ENCODE data around the gene JARID2. TPM values are rescaled to one million over a fixed set of nuclear protein-coding genes. Genes with fewer than 3 reads are reported as not detected.

The JARID2 gene
- total RNA-seq, 2 donors from 2014 or later = 3.6 to 4.6 TPM

- TF ChIP-seq POLR2A (IDR thresholded peaks at IDR 0.05) = no peak
- TF ChIP-seq, protein P1, sequence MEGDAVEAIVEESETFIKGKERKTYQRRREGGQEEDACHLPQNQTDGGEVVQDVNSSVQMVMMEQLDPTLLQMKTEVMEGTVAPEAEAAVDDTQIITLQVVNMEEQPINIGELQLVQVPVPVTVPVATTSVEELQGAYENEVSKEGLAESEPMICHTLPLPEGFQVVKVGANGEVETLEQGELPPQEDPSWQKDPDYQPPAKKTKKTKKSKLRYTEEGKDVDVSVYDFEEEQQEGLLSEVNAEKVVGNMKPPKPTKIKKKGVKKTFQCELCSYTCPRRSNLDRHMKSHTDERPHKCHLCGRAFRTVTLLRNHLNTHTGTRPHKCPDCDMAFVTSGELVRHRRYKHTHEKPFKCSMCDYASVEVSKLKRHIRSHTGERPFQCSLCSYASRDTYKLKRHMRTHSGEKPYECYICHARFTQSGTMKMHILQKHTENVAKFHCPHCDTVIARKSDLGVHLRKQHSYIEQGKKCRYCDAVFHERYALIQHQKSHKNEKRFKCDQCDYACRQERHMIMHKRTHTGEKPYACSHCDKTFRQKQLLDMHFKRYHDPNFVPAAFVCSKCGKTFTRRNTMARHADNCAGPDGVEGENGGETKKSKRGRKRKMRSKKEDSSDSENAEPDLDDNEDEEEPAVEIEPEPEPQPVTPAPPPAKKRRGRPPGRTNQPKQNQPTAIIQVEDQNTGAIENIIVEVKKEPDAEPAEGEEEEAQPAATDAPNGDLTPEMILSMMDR (IDR thresholded peaks at IDR 0.05) = no peak
- H3K27ac ChIP-seq = no peak overlapping the region
- no peaks in the 10 kb centered on the region for H3K36me3 ChIP-seq (replicated peaks in 1 of 2; ENCODE audit: insufficient read depth in 1 of 2, low read depth in 2 of 2)
- H3K4me3 ChIP-seq = no peak overlapping the region
- no peak for ATAC-seq
- 84 to 94% methylated on average over 6 of the region's 6 CpGs for WGBS, 2 donors
- intact Hi-C loops (cut with DNase I) = no loop called here
- peaks cover 0 to 7% (median 0%) of the 10 kb centered on the region in 3 donors for H3K9me3 ChIP-seq
- no peaks in the 10 kb centered on the region for H3K4me1 ChIP-seq
- H3K27me3 ChIP-seq = no peaks in the 10 kb centered on the region
- no peak for DNase-seq
Measured at GRCh38 chr6:15416932-15417509, 171.2 kb downstream of the JARID2 start.

DNA sequence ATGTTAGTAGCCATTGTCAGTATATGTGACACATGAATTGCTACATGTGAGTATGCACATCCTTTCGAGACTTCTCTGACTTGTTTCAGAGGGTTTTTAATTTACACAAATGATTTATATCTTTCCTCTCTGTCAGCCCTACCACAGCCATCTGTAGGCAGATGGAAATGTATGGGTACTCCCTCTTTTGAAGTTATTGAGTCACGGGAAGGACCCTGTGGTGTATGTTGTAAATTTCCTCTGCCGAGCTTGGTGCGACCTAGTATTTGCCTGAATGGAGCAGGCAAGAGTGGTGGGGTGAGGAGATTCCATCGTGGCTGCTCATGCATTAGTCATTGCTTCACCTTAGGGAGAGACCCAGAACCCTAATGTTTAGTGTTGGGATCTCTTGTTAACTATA is 171.9 kb downstream of the JARID2 start:
- H3K4me3 ChIP-seq = no peak overlapping the region
- TF ChIP-seq, protein P1 (IDR thresholded peaks at IDR 0.05) = no peak
- intact Hi-C loops (cut with DNase I) = no loop called here
- no peak for ATAC-seq
- no peaks in the 10 kb centered on the region for H3K36me3 ChIP-seq (replicated peaks in 1 of 2; ENCODE audit: insufficient read depth in 1 of 2, low read depth in 2 of 2)
- no peaks in the 10 kb centered on the region for H3K4me1 ChIP-seq
- 77 to 95% methylated on average over 5 of the region's 5 CpGs for WGBS, 2 donors
- H3K9me3 ChIP-seq = peaks cover 0 to 7% (median 0%) of the 10 kb centered on the region in 3 donors
- no peaks in the 10 kb centered on the region for H3K27me3 ChIP-seq
- no peak for DNase-seq
- H3K27ac ChIP-seq = no peak overlapping the region

DNA sequence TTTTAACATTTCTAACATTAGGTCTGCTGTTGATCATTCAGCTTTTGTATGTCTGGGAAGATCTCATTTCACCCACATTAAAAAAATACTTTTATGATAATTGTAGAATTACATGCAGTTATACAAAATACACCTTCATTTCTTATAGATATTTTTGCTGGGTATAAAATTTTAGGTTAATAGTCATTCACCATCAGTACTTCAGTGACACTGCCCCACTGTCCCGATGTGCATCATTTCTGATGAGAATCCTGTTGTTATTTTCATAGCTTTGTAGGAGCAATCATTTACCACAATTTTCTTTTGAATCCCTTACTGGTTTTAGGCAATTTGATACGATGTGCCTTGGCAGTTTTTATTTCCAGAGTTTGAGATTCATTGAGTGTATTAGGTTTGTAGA is 173.6 kb downstream of the JARID2 start:
- no peaks in the 10 kb centered on the region for H3K27me3 ChIP-seq
- H3K4me3 ChIP-seq = no peak overlapping the region
- DNase-seq (no peak), ATAC-seq (no peak)
- TF ChIP-seq, protein P1 (IDR thresholded peaks at IDR 0.05) = no peak
- no peak for TF ChIP-seq POLR2A (IDR thresholded peaks at IDR 0.05)
- no peak overlapping the region for H3K27ac ChIP-seq
- no peaks in the 10 kb centered on the region for H3K36me3 ChIP-seq (replicated peaks in 1 of 2; ENCODE audit: insufficient read depth in 1 of 2, low read depth in 2 of 2)
- H3K9me3 ChIP-seq = peaks cover 0 to 7% (median 0%) of the 10 kb centered on the region in 3 donors
- no peaks in the 10 kb centered on the region for H3K4me1 ChIP-seq
- 98% methylated on average over 2 of the region's 2 CpGs for WGBS, 2 donors
- intact Hi-C loops (cut with DNase I) = no loop called here

GRCh38 chr6:15420959-15421438 is 175.1 kb downstream of the JARID2 start:
- no peak for TF ChIP-seq POLR2A (IDR thresholded peaks at IDR 0.05)
- TF ChIP-seq, protein P1 (IDR thresholded peaks at IDR 0.05) = no peak
- H3K4me1 ChIP-seq = no peaks in the 10 kb centered on the region
- 76 to 91% methylated on average over 10 of the region's 10 CpGs for WGBS, 2 donors
- H3K27ac ChIP-seq = no peak overlapping the region
- H3K4me3 ChIP-seq = no peak overlapping the region
- no peak for DNase-seq
- no peaks in the 10 kb centered on the region for H3K36me3 ChIP-seq (replicated peaks in 1 of 2; ENCODE audit: insufficient read depth in 1 of 2, low read depth in 2 of 2)
- H3K27me3 ChIP-seq = no peaks in the 10 kb centered on the region
- no peak for ATAC-seq
- intact Hi-C loops (cut with DNase I) = no loop called here
- peaks cover 0 to 7% (median 0%) of the 10 kb centered on the region in 3 donors for H3K9me3 ChIP-seq
